ENCODE data around the gene LAGE3.

Gene LAGE3

DNA sequence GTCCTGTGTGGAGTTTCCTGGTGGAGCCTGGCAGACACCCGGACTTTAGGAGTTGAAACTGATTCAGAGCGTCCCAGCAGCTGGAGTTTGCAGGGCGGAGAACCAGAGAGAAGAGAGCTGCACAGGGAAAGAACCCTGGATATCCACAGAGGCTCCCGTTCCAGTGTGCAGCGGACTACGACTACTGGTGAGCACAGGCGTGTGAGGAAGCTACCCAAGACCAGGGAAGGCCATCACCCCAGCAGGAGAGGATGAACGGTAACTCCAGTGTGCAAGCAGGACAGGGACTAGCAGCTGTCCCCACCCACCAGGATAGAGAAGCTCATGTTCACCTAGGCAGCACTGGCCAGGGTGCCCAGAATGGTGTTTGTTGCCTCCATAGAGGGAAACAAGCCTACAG is 2.3 kb downstream of the LAGE3 start:
- no peak for DNase-seq (ENCODE audit: low read depth)

DNA sequence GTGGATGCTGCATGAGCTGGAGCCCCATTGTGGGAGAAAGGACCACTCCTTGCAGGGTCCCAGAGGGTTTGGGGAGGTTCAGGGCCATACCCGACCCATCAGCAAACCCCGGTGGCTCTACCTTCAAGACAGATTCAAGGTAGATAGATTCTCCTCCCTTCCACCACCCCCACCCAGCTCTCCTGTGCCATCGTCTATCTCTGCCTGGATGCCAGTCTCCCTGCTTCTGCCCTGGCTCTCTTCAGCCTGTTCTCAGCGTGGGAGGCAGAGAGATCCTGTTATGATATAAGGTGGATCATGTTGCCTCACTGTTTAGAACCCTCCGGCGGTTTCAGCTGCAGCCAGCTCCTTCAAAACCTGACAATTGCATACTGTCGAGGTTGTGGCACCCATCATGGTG is 5.4 kb downstream of the LAGE3 start:
- no peak for DNase-seq (ENCODE audit: low read depth)

DNA sequence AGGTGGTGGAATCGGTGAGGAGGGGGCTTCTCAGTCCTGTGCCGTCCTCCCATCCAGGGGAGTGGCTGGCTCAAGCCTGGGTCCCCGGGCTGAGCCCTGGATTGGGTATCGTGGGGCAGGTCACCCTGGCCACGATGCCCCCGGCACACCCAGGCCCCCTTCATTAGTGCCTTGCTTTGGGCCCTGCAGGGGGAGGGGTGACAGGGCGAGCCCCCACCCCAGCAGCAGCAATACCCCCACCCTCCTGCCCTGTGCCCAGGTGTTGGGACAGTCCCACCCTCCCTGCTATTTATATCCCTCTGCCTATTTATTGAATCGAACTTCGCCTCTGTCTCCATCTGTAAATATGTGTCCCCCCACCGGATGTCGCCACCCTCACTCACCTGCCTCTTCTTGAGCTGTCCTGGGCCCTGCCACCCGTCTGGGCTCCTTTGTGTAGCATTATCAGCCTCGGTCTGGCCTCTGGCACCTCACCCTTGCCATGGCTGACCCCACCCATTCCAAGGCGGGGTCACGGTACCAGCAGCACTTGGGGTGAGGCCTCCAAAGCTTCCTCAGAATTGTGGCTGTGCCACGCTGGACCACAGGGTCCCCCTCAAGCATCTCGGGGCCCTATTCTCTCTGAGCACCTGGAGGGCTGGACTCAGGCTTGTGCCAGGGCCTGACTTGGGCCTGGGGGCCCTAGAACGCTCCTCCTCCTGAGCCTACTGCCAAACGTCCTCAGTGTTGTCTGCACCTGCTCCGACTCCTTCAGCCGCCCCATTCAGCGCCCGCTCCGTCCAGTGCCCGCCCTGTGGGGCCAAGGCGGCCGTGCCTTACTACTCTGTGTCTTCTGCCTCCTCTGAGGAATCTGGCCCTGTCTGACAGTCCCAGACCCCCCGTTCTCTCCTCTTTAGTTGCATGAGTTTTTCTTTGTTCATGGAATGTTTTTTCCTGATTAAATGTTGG is 6.1 kb downstream of the LAGE3 start:
- no peak for DNase-seq (ENCODE audit: low read depth)

DNA sequence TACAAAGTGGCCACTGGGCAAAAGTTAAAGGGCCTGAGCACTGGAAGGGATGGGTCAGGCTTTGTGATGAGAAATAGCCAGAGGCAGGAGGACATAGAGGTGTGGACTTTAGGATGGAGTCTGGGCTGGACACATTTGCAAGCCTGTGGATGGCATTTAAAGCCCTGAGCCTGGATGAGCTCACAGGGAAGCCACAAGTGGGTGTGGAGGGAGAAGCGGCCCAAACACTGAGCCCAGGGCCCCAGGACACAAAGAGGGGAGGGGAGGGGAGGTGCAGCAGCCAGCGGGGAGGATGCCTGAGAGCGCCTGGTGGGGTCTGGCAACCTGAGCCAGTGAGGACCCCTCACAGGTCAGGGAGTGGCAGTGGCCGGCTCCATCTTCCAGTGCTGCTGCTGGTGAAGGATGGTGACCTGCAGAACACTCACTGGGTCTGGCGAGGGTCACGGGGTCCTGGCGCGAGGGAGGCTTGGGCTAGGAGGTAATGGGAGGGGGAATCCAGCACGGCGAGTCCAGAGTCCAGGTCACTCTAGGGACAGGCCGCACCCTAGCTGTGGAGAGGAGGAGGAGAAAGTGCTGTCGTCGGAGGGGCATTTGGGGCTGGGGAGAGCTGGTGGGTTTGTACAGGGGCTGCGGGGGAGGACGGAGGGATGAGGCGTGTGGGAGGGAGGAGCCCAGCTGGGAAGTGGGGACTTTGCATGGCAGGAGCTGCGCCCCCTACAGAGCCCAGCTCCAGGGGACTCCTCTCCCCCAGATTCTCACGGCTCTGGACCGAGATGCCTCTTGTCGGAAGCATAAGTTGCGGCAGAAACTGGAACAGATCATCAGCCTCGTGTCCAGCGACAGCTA is 7.0 kb downstream of the LAGE3 start:
- DNase-seq (ENCODE audit: low read depth), result no peak

DNA sequence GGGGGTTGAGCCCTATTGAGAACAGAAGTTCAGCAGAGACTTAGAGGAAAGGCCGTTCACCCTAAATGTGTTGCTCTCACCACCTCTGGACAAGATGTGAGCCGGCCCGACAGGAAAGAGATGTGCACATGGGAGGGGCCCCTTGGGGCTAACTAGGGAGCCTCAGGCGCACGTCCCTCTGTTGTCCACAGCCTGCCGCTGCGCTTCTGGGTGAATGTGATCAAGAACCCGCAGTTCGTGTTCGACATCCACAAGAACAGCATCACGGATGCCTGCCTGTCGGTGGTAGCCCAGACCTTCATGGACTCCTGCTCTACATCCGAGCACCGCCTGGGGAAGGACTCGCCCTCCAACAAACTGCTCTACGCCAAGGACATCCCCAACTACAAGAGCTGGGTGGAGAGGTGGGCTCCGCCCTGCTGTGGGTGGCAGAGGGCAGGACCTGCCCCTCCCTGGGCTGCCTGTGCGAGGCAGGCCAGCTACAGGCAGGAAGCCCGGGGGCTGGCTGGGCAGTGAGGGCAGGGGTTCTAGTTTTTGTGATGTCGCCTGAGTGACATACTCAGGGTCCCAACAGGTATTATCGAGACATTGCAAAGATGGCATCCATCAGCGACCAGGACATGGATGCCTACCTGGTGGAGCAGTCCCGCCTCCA is 8.0 kb downstream of the LAGE3 start:
- no peak for DNase-seq (ENCODE audit: low read depth)

DNA sequence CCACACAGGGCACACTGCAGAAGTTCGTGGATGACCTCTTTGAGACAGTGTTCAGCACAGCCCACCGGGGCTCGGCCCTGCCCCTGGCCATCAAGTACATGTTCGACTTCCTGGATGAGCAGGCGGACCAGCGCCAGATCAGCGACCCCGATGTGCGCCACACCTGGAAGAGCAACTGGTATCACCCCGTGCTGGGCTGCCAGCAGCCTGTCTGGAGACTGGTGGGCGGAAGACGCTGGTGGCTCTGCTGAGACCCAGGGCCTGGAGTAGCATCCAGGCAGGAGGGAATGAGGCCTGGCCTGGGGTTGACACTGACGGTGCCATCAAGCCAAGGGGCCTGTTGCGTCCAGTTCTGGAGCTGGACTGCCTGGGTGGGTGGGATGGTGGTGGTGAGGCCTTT is 8.6 kb downstream of the LAGE3 start:
- DNase-seq (ENCODE audit: low read depth), result no peak

DNA sequence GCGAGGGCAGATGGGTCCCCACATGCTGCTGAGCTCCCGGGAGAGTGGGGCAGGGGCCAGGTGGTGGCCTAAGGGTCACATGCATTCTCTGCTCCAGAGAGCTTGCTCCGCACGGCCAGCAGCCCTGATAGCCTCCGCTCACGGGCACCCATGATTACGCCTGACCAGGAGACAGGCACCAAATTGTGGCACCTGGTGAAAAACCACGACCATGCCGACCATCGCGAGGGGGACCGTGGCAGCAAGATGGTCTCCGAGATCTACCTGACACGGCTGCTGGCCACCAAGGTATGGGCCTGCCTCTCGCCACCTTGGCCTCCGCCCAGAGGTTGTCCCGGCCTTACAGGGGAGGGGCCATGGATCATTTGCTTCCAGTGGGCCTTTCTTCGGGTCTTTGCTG is 9.2 kb downstream of the LAGE3 start:
- no peak for DNase-seq (ENCODE audit: low read depth)

DNA sequence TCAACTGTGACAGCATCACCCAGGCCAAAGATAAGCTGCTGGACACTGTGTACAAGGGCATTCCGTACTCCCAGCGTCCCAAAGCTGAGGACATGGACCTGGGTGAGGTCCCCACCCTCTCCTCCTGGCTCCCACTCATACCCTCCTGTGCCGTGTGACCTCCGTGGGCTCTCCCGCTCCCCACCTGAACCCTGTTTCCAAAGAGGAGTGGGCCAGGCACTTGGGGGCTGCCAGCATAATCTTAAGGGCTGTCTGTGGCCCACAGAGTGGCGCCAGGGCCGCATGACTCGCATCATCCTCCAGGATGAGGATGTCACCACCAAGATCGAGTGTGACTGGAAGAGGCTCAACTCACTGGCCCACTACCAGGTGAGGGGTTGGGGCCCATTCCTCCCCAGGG is 10.0 kb downstream of the LAGE3 start:
- DNase-seq (ENCODE audit: low read depth), result no peak

DNA sequence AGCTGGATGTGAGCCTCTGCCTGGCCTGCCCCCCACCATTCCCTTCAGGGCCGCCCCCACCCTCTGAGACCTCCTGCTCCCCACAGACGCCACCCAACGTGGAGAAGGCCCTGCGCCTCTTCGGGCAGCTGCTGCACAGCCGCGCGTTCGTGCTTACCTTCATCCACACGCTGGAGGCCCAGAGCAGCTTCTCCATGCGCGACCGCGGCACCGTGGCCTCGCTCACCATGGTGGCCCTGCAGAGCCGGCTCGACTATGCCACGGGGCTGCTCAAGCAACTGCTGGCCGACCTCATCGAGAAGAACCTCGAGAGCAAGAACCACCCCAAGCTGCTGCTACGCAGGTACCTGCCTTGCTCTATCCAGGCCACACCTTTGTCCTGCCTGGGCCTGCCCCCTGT is 10.9 kb downstream of the LAGE3 start:
- DNase-seq (ENCODE audit: low read depth), result no peak

DNA sequence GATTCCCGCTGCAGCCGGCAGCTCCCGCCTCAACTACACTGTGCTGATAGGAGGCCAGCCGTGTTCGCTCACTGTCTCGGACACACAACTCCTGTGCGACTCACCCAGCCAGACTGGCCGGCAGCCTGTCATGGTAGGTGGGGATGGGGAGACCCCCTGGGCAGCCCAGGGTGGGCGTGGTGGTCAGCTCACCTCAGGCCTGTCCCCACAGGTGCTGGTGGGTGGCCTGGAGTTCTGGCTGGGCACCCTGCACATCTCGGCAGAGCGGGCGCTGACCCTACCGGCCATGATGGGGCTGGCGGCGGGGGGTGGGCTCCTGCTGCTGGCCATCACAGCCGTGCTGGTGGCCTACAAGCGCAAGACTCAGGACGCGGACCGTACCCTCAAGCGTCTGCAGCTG is 11.5 kb downstream of the LAGE3 start:
- DNase-seq (ENCODE audit: low read depth), result no peak

DNA sequence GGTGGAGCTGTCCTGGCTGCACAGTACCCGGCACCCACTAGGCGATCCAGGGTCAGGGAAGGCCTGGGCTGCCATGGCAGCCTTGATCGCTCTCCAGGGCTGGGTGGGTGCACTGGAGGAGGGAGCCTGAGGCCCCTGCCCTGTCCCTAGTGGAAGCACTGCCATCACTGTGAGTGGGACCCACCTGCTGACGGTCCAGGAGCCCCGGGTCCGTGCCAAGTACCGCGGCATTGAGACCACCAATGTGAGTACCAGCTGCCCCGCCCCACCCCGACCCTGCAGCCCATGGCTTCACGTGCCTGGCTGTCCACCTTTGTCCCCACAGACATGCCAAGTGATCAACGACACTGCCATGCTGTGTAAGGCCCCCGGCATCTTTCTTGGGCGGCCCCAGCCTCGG is 12.2 kb downstream of the LAGE3 start:
- DNase-seq (ENCODE audit: low read depth), result no peak

DNA sequence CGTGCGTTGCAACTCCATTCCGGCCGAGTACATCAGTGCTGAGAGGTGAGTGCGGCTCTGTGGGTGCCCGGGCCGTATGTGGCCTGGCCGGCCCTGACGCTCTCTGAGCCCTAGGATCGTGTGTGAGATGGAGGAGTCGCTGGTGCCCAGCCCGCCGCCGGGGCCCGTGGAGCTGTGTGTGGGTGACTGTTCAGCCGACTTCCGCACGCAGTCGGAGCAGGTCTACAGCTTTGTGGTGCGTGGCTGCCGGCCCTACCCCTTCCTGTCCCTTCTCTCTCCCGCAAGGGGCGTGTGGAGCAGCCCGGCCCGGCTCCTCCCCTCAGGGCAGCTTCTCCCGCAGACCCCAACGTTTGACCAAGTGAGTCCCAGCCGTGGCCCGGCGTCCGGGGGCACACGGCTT is 13.0 kb downstream of the LAGE3 start:
- no peak for DNase-seq (ENCODE audit: low read depth)

DNA sequence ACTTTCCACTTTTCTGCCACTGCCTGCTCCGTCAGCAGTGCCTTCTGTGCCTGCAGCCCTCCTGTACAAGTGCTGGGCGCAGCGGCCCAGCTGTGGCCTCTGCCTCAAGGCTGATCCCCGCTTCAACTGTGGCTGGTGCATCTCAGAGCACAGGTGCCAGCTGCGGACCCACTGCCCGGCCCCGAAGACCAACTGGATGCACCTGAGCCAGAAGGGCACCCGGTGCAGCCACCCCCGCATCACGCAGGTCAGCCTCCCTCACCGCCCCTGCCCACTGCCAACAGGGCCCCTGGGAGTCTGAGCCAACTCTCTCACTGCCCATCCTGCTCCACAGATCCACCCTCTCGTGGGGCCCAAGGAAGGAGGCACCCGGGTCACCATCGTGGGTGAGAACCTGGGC is 13.5 kb downstream of the LAGE3 start:
- no peak for DNase-seq (ENCODE audit: low read depth)

DNA sequence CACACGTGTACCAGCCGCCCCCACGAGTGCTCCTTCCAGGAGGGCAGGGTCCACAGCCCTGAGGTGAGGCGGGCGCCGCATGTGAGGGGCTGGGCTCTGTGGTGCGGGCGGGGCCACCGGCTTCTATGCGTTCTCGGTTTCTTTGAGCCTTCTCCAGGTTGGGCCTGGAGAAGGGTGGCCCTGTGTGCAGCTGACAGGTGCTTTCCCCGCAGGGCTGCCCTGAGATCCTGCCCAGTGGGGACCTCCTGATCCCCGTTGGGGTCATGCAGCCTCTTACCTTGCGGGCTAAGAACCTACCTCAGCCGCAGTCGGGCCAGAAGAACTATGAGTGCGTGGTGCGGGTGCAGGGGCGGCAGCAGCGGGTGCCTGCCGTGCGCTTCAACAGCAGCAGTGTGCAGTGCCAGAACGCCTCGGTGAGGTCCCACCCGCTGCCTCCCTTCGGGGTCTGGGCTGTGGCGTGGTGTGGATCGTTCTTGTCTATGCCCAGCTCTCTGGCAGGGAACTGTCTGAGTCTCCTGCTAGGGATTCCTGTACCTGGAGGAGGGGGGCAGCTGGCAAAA is 14.2 kb downstream of the LAGE3 start:
- no peak for DNase-seq (ENCODE audit: low read depth)

DNA sequence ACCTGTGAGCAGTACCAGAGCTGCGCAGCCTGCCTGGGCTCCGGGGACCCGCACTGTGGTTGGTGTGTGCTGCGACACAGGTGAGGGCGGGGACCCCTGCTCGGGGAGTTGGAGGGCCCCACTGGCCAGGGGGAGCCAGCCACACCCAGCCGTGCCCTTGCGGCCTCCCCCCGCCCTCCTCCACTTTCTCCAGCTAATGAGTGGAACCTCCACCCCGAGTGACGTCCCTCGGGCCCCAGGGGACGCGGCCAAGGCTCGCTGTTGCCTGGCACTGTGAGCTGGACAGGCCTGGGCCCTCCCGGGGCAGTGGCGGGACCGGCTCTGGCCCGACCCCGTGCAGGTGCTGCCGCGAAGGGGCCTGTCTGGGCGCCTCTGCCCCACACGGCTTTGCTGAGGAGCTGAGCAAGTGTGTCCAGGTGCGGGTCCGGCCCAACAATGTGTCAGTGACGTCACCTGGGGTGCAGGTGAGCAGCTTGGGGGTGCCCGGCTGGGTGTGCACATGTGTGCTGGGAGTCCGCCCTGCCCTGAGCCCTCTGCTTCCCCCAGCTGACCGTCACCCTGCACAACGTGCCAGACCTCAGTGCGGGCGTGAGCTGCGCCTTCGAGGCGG is 15.4 kb downstream of the LAGE3 start:
- DNase-seq (ENCODE audit: low read depth), result no peak

DNA sequence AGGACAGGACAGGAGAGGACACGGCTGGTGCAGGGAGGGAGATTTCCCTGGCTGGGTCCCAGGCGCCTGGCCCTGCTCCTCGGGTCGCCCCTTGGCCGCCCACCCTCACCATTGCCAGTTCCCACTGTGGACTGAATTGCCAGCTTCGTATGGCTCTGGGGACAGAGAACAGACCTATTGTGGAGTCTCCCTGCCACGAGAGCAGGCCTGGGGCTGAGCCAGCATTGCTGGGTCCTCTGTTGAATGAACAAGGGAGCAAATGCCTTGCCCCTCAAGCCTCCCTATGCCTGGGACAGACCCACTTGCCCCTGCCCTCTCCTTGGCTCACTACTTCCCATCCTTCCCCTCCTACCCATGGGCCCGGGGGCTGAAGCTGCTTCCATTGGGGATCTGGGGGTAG is 16.7 kb downstream of the LAGE3 start:
- no peak for DNase-seq (ENCODE audit: low read depth)

DNA sequence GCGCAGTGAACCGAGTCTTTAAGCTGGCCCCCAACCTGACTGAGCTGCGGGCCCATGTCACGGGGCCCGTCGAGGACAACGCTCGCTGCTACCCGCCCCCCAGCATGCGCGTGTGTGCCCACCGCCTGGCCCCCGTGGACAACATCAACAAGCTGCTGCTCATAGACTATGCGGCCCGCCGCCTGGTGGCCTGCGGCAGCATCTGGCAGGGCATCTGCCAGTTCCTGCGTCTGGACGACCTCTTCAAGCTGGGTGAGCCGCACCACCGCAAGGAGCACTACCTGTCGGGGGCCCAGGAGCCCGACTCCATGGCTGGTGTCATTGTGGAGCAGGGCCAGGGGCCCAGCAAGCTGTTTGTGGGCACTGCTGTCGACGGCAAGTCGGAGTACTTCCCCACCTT is 18.8 kb downstream of the LAGE3 start:
- no peak for DNase-seq (ENCODE audit: low read depth)

DNA sequence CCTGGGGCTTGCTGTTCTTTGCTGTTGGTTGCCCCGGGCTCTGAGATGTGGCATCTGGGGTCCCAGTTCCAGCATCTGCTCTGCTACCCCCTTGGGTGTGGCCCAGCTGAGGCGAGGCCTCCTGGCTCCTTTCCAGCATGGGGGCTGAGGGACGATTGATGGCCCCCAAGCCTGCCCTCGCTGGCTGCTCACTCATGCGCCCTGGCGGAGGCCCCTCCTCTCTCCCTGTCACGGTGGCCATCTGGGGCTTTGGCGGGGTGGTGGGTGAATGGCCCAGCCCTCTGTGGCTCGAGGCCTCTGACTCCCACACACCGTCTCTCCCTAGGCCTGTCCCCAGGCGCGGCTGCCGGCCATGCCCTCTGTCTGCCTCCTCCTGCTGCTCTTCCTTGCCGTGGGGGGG is 19.2 kb downstream of the LAGE3 start:
- DNase-seq (ENCODE audit: low read depth), result no peak

DNA sequence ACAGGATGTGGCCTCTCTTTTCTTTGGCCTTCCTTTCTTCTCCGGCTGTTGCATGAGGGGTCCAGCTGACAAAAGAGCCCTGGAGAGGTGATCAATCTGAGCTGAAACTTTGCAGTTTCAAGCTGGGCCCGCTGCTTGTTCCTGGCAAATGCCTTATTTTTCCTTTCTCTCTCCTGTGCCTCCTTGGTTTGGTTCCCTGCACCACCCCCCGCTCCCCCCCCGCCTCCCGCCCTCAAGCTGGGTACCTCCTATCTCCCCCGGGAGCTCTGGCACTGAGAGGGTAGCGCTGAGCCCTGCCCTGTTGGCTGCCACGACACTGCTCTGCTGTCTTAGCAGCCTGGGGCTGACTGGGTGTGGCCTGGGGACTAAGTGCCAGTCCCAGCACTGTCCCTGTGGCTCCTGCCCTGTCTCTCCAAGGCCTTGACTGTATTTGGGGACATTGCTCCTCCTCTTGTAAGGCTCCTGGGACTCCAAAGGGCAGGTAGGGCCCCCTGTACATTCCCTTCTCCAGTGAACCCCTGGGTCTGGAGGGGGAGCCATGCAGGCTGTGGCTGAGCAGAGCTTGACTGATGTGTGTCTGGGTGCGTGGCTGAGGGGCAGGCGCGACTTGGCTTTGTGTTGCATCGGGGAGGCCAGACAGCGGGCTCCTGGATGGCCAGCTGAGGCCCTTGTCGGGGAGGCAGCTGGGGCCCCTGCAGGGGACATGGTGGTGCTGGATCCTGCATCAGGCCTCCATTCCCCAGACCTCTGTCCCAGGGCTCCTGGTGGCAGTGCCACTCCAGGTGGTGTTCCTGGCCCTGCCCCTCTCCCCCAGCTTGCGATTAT is 19.9 kb downstream of the LAGE3 start:
- DNase-seq (ENCODE audit: low read depth), result no peak

DNA sequence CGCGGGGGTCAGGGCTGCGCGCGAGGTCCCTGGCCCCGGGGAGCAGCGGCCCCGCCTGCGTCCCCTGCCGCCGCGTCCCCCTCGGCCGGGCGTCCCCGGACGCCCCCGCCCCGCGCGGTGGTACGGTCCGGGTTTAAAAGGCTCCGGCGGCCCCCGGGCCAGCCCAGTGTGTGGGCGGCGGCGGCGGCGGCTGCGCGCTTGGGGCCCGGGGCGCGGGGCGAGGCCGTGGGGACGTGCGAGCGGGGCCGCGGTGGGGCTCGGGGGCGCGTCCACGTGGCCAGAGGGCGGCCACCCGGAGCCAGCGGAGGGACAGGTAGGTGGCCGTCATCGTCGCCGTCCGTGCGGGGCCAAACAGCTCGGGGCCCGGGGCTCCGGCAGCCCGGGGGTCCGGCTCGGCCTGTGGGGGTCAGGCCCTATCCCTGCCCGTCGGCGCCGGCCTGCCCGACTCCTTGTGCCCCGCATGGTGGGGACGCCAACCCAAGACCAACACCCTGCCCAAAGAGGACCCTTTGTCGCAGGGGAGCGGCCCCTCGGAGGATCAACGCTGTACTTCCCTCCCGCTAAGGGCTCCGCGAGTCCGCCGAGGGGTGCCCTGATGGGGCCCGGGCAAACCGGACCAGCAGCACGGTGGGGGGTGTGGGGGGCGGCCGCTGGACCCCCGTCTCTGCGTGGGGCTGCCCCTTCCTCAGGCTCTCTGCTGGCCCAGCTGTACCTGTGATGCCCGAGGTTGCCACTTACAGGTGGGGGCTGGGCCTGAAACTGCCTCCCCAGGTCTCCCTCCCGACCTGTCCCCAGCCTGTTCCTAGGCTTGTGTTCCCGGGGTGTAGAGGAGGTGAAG is 20.7 kb downstream of the LAGE3 start, which contains the start of gene PLXNA3:
TSS of gene PLXNA3 (plus strand) at position 166 of the 838 bp plus-strand sequence. CDS start 1,903 bp downstream, outside the sequence.
- DNase-seq (ENCODE audit: low read depth), result no peak

Measured in GM04504 (cell line).